Neuronal stem cell (in vitro differentiated cells): ENCODE measurements around the gene CAMSAP2.

ENCODE experiments used
- DNase-seq: peaks from one replicate; pipeline ENCODE4 v3.0.0-alpha.2; 2013; ENCODE audit warnings: low spot score
- H2AFZ ChIP-seq: one replicate; pipeline ENCODE4 v1.6.1; 2013; ENCODE audit warnings: mild to moderate bottlenecking, low read length, inconsistent platforms
- H2AK5ac ChIP-seq: 2 replicates; pipeline ENCODE4 v1.6.1; 2013; ENCODE audit warnings: low read depth, mild to moderate bottlenecking, inconsistent platforms, low read length, moderate library complexity, mixed read lengths
- H2BK120ac ChIP-seq: 2 replicates; pipeline ENCODE4 v1.6.1; 2013; ENCODE audit warnings: low read depth, mild to moderate bottlenecking, inconsistent platforms, low read length, moderate library complexity, mixed read lengths
- H2BK12ac ChIP-seq: one replicate; pipeline ENCODE4 v1.6.1; 2013; ENCODE audit warnings: low read length, inconsistent platforms
- H2BK15ac ChIP-seq: 2 replicates; pipeline ENCODE4 v1.6.1; 2013; ENCODE audit warnings: mild to moderate bottlenecking, low read length, inconsistent platforms, mixed read lengths
- H2BK5ac ChIP-seq: one replicate; pipeline ENCODE4 v1.6.1; 2013; ENCODE audit warnings: inconsistent platforms, mild to moderate bottlenecking, low read length, moderate library complexity
- H3K14ac ChIP-seq: one replicate; pipeline ENCODE4 v1.6.1; 2013; ENCODE audit warnings: low read length, inconsistent platforms
- H3K18ac ChIP-seq: 2 replicates; pipeline ENCODE4 v1.6.1; 2013; ENCODE audit warnings: low read length, inconsistent platforms
- H3K23ac ChIP-seq: 2 replicates; pipeline ENCODE4 v1.6.1; 2013; ENCODE audit warnings: low read depth, mild to moderate bottlenecking, mixed read lengths, low read length, inconsistent platforms; ENCODE audit not compliant: poor library complexity
- H3K27ac ChIP-seq: replicated peaks from 3 replicates; pipeline ENCODE4 v1.5.1; 2013; ENCODE audit warnings: low read length, inconsistent platforms
- H3K27me3 ChIP-seq, 3 experiments: 2 replicates each; pipeline ENCODE4 v1.6.1; 2013; ENCODE audit warnings: low read length in 3 of 3, mild to moderate bottlenecking in 2 of 3, inconsistent platforms in 1 of 3, low read depth in 1 of 3, mixed read lengths in 1 of 3, moderate library complexity in 1 of 3; ENCODE audit not compliant: control insufficient read depth in 3 of 3, insufficient read depth in 3 of 3
- H3K36me3 ChIP-seq, 2 donors: replicated peaks in 1 of 2; 2 replicates each; pipeline ENCODE4 v1.6.1; 2013; ENCODE audit warnings: low read length in 2 of 2; ENCODE audit not compliant: control insufficient read depth in 2 of 2, insufficient read depth in 2 of 2
- H3K4ac ChIP-seq: 2 replicates; pipeline ENCODE4 v1.6.1; 2013; ENCODE audit warnings: inconsistent platforms, mild to moderate bottlenecking, low read length, moderate library complexity
- H3K4me1 ChIP-seq, 2 donors: 1 replicate in 1 of 2; 2 replicates in 1 of 2; pipeline ENCODE4 v1.6.1; 2013; ENCODE audit warnings: low read length in 2 of 2, low read depth in 1 of 2; ENCODE audit not compliant: control insufficient read depth in 2 of 2, insufficient read depth in 1 of 2
- H3K4me2 ChIP-seq: one replicate; pipeline ENCODE4 v1.6.1; 2013; ENCODE audit warnings: mild to moderate bottlenecking, low read length, inconsistent platforms; ENCODE audit not compliant: insufficient read depth, poor library complexity, severe bottlenecking
- H3K4me3 ChIP-seq, 2 donors: 2 replicates each; pipeline ENCODE4 v1.5.1; 2013; ENCODE audit warnings: low read length in 2 of 2, mild to moderate bottlenecking in 2 of 2, inconsistent platforms in 1 of 2, moderate library complexity in 1 of 2
- H3K79me1 ChIP-seq: one replicate; pipeline ENCODE4 v1.6.1; 2013; ENCODE audit warnings: low read depth, mild to moderate bottlenecking, inconsistent platforms, low read length, moderate library complexity
- H3K9ac ChIP-seq: one replicate; pipeline ENCODE4 v1.6.1; 2013; ENCODE audit warnings: mild to moderate bottlenecking, low read depth, low read length, inconsistent platforms; ENCODE audit not compliant: poor library complexity
- H3K9me3 ChIP-seq, 2 donors: replicated peaks in 1 of 2; 2 replicates each; pipeline versions ENCODE3 to v1.6.1; 2013; ENCODE audit warnings: low read length in 2 of 2, mild to moderate bottlenecking in 2 of 2, inconsistent platforms in 1 of 2, low read depth in 1 of 2, mixed read lengths in 1 of 2, moderate library complexity in 1 of 2; ENCODE audit not compliant: control insufficient read depth in 2 of 2, insufficient read depth in 1 of 2
- H4K8ac ChIP-seq: one replicate; pipeline ENCODE4 v1.6.1; 2013; ENCODE audit warnings: low read depth, mild to moderate bottlenecking, inconsistent platforms, low read length, moderate library complexity
- H4K91ac ChIP-seq: one replicate; pipeline ENCODE4 v1.6.1; 2013; ENCODE audit warnings: low read length, low read depth, mild to moderate bottlenecking, inconsistent platforms; ENCODE audit not compliant: poor library complexity
- WGBS, 2 donors: extraction: QIAGEN DNeasy Blood & Tissue Kit; methylation state at CpG; one replicate each; pipeline ENCODE4 v1.1.7; 2013; ENCODE audit warnings: missing lambda C conversion rate in 2 of 2, mixed read lengths in 1 of 2; ENCODE audit not compliant: insufficient read length in 2 of 2, insufficient replicate concordance in 1 of 2; ENCODE audit errors: extremely low coverage in 2 of 2; 5-methylcytosine and 5-hydroxymethylcytosine counted together

Gene CAMSAP2

DNA sequence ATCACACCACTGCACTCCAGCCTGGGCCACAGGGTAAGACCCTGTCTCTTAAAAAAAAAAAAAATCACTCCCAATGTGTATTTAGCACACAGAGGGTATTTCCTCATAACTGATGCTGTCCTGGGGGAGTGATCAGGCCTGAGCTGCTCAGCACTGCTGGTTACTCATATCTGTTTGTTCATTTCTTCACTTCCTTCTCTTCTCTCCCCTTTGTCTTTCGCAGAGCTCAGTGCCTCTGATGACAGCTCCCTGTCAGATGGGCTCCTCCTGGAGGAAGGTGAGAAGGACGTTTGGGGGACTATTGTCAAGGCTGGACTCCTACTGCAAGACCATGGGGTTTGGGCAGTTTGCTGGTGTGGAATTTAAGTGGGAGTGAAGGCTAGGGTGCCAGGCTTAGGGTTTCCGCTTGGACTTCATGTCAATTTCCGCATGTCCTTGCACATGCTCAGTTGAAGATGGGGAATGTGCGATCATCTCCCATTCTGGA lies 169.0 kb downstream of the CAMSAP2 start:
- no peak for DNase-seq
- no peak overlapping the region for H3K4ac ChIP-seq

DNA sequence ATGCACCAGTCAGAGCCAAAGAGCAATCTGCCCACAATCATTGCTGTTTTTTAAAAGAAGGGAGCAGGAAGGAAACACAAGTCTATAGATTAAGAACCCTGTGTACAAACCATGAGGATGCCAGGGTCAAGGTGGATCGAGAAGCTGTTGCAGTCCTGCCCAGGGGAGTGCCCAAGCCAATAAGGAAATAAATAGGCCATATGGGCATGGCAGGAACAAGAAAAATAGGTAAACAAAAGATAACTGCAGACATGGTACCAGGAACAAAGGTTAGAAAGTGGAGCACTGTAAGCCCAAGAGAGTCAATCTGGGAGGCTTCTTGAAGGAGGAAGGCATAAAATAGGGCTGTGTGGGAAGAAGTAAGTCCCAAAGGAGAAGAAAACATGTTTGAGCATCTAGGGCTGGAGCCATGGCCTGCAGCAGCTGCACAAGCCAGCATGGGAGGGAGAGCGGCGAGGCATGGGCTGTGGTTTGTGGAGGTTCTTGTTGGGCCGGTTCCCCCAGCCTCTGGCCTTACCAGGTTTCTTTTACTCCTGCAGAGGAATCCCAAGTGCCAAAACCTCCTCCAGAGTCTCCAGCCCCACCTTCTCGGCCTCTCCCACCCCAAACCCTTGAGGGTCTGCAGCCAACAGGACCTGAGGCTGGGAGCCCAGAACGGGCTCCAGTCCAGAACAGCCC lies 169.6 kb downstream of the CAMSAP2 start:
- H2BK5ac ChIP-seq: no peak overlapping the region
- no peak overlapping the region for H2BK12ac ChIP-seq
- H3K4me1 ChIP-seq: no peaks in the 10 kb centered on the region
- H3K27me3 ChIP-seq: no peaks in the 10 kb centered on the region
- no peak overlapping the region for H3K27ac ChIP-seq
- H3K23ac ChIP-seq: no peak overlapping the region
- no peak overlapping the region for H4K91ac ChIP-seq
- H3K4ac ChIP-seq: no peak overlapping the region
- H2AFZ ChIP-seq: no peak overlapping the region
- H3K79me1 ChIP-seq: peaks cover 2% of the 10 kb centered on the region
- no peak overlapping the region for H2AK5ac ChIP-seq
- no CpG with 5 or more reads among the region's 6 CpGs for WGBS, 2 donors
- H3K9me3 ChIP-seq: no peaks in the 10 kb centered on the region
- no peak overlapping the region for H3K14ac ChIP-seq
- no peak for DNase-seq
- no peak overlapping the region for H3K9ac ChIP-seq
- no peak overlapping the region for H2BK120ac ChIP-seq
- no peak overlapping the region for H2BK15ac ChIP-seq
- no peak overlapping the region for H3K18ac ChIP-seq
- no peak overlapping the region for H4K8ac ChIP-seq
- no peak overlapping the region for H3K4me2 ChIP-seq
- no peak overlapping the region for H3K4me3 ChIP-seq
- peaks cover 50 to 94% of the 10 kb centered on the region in 2 donors for H3K36me3 ChIP-seq

More for the DNA sequence above, 169.0 kb downstream of the CAMSAP2 start:
- Histone ChIP-seq H3K4me2 (no peak overlapping the region), H2BK120ac (no peak overlapping the region), H3K79me1 (peaks cover 2% of the 10 kb centered on the region), H3K27me3 (no peaks in the 10 kb centered on the region), H3K27ac (no peak overlapping the region), H2AFZ (no peak overlapping the region), H2BK5ac (no peak overlapping the region), H3K4me3 (no peak overlapping the region), H2AK5ac (no peak overlapping the region), H3K9me3 (no peaks in the 10 kb centered on the region), H2BK15ac (no peak overlapping the region), H3K18ac (no peak overlapping the region), H3K14ac (no peak overlapping the region), H3K36me3 (peaks cover 47 to 94% of the 10 kb centered on the region in 2 donors), H3K4me1 (no peaks in the 10 kb centered on the region), H4K91ac (no peak overlapping the region), H2BK12ac (no peak overlapping the region), H3K23ac (no peak overlapping the region), H3K9ac (no peak overlapping the region), H4K8ac (no peak overlapping the region)
- no CpG with 5 or more reads among the region's 5 CpGs for WGBS, 2 donors

DNA sequence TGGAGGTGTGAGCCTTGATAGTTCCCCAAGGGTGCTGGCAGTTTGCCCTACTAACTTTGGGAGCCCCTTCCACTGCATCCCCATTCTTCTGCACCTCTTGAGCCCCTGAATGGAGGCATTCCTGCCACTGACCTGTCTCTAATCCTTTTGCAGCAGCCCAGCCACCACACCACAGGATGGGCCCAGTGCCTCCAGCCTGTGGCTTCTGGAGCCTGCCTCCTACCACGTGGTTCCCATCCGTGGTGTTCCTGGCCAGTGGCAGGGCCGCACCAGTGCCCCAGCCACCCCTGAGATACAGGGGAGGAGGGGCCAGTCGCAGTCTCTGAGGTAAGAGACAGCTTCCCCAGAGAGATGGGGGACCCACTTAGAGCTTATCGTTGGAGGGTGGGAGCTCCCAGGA lies 170.4 kb downstream of the CAMSAP2 start:
- no peak overlapping the region for H4K8ac ChIP-seq
- H3K36me3 ChIP-seq: peaks cover 49 to 94% of the 10 kb centered on the region in 2 donors
- H3K79me1 ChIP-seq: peaks cover 2% of the 10 kb centered on the region
- no peak overlapping the region for H3K14ac ChIP-seq
- no peak overlapping the region for H3K23ac ChIP-seq
- no peak overlapping the region for H2AFZ ChIP-seq
- H3K4me2 ChIP-seq: no peak overlapping the region
- no peak overlapping the region for H3K18ac ChIP-seq
- H2BK120ac ChIP-seq: no peak overlapping the region
- H3K4me3 ChIP-seq: no peak overlapping the region
- H3K4me1 ChIP-seq: no peaks in the 10 kb centered on the region
- H2AK5ac ChIP-seq: no peak overlapping the region
- H3K4ac ChIP-seq: no peak overlapping the region
- H3K9ac ChIP-seq: no peak overlapping the region
- no peak for DNase-seq
- no peaks in the 10 kb centered on the region for H3K9me3 ChIP-seq
- H4K91ac ChIP-seq: no peak overlapping the region
- no peak overlapping the region for H2BK12ac ChIP-seq
- H2BK5ac ChIP-seq: no peak overlapping the region
- H3K27ac ChIP-seq: no peak overlapping the region
- no peaks in the 10 kb centered on the region for H3K27me3 ChIP-seq
- WGBS, 2 donors: no CpG with 5 or more reads among the region's 5 CpGs
- H2BK15ac ChIP-seq: no peak overlapping the region

DNA sequence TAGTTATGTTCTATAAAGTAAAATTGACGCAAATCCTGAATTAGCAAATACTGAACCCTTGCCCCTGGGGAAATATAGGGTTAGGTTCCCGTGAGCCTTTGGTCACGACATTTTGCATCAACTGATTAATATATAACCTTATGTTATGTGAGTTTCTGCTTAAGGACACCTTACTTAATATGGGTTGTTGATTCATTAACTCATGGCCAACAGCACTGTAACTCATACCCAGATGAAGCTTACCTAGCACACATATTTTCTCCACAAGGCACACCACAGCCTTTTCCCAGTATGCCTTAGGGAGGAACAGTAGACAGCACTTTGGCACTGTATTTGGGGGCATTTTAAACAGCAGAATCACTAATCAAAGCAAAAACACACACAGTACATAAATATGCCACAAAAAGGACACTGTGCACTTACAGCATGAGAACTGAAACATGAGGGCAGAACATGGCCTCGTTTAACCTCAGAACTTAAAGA lies 171.1 kb downstream of the CAMSAP2 start:
- no peaks in the 10 kb centered on the region for H3K27me3 ChIP-seq
- no peak overlapping the region for H2AK5ac ChIP-seq
- no peak for DNase-seq
- H3K23ac ChIP-seq: no peak overlapping the region
- no peak overlapping the region for H2BK120ac ChIP-seq
- WGBS, 2 donors: no CpG with 5 or more reads among the region's 4 CpGs
- H3K79me1 ChIP-seq: peaks cover 2% of the 10 kb centered on the region
- no peak overlapping the region for H4K8ac ChIP-seq
- H3K27ac ChIP-seq: no peak overlapping the region
- no peak overlapping the region for H3K18ac ChIP-seq
- no peak overlapping the region for H3K4me3 ChIP-seq
- no peak overlapping the region for H2AFZ ChIP-seq
- no peaks in the 10 kb centered on the region for H3K9me3 ChIP-seq
- peaks cover 49 to 89% of the 10 kb centered on the region in 2 donors for H3K36me3 ChIP-seq
- H3K14ac ChIP-seq: no peak overlapping the region
- no peak overlapping the region for H3K4me2 ChIP-seq
- H3K4me1 ChIP-seq: no peaks in the 10 kb centered on the region
- H2BK15ac ChIP-seq: no peak overlapping the region
- no peak overlapping the region for H3K4ac ChIP-seq
- no peak overlapping the region for H4K91ac ChIP-seq
- no peak overlapping the region for H3K9ac ChIP-seq
- H2BK12ac ChIP-seq: no peak overlapping the region
- H2BK5ac ChIP-seq: no peak overlapping the region
